Neural progenitor cell (in vitro differentiated cells): ENCODE measurements around the gene CLIP2. TPM values are rescaled to one million over a fixed set of nuclear protein-coding genes. Genes with fewer than 3 reads are reported as not detected.
A peak's percentile ranks its signal among the peaks of the same experiment; 100 is the strongest.

ENCODE experiments used
- DNase-seq: peaks from one replicate; pipeline ENCODE4 v3.0.0-alpha.2; 2016; ENCODE audit warnings: low spot score
- H2AFZ ChIP-seq: fragments of 200-600 bp; sonication (generic); replicated peaks from 2 replicates; pipeline ENCODE4 v1.6.1; 2016; ENCODE audit warnings: antibody characterized with exemption
- H3F3A ChIP-seq: fragments of 200-600 bp; sonication (generic); 2 replicates; pipeline ENCODE4 v1.6.1; 2016; ENCODE audit warnings: antibody characterized with exemption, low read depth
- H3K27ac ChIP-seq: fragments of 200-600 bp; sonication (generic); 2 replicates; pipeline ENCODE4 v1.5.1; 2016; ENCODE audit warnings: mild to moderate bottlenecking
- H3K27me3 ChIP-seq: fragments of 200-600 bp; sonication (generic); 2 replicates; pipeline ENCODE4 v1.6.1; 2016; ENCODE audit warnings: mild to moderate bottlenecking, moderate library complexity
- H3K36me3 ChIP-seq: fragments of 200-600 bp; sonication (generic); 2 replicates; pipeline ENCODE4 v1.5.1; 2016
- H3K4me1 ChIP-seq: fragments of 200-600 bp; sonication (generic); 2 replicates; pipeline ENCODE4 v1.6.1; 2016; ENCODE audit warnings: mixed run types
- H3K4me2 ChIP-seq: fragments of 200-600 bp; sonication (generic); 2 replicates; pipeline ENCODE4 v1.6.1; 2016
- H3K4me3 ChIP-seq: fragments of 200-600 bp; sonication (generic); 2 replicates; pipeline ENCODE4 v1.5.1; 2016
- H3K79me2 ChIP-seq: fragments of 200-600 bp; sonication (generic); 2 replicates; pipeline ENCODE4 v1.6.1; 2016; ENCODE audit warnings: low read depth
- H3K9ac ChIP-seq: fragments of 200-600 bp; sonication (generic); 2 replicates; pipeline ENCODE4 v1.6.1; 2016
- H3K9me3 ChIP-seq: fragments of 200-600 bp; sonication (generic); 2 replicates; pipeline ENCODE4 v1.5.1; 2016; ENCODE audit warnings: low read depth
- H4K20me1 ChIP-seq: fragments of 200-600 bp; sonication (generic); 2 replicates; pipeline ENCODE4 v1.6.1; 2016; ENCODE audit warnings: low read depth
- H3K27ac Mint-ChIP-seq: 3 replicates; pipeline ENCODE4 v1.8.0; 2021; ENCODE audit warnings: mixed read lengths
- H3K27me3 Mint-ChIP-seq: 2 replicates; pipeline ENCODE4 v1.8.0; 2022; ENCODE audit warnings: low read depth, mild to moderate bottlenecking, inconsistent platforms, moderate library complexity, mixed read lengths; ENCODE audit not compliant: insufficient read depth
- H3K36me3 Mint-ChIP-seq: 3 replicates; pipeline ENCODE4 v1.8.0; 2021; ENCODE audit warnings: mixed read lengths
- H3K4me1 Mint-ChIP-seq: 3 replicates; pipeline ENCODE4 v1.8.0; 2021; ENCODE audit warnings: mixed read lengths
- H3K4me3 Mint-ChIP-seq: 3 replicates; pipeline ENCODE4 v1.8.0; 2021; ENCODE audit warnings: mild to moderate bottlenecking, moderate library complexity, mixed read lengths
- H3K9me3 Mint-ChIP-seq: 3 replicates; pipeline ENCODE4 v1.8.0; 2020; ENCODE audit warnings: mixed read lengths
- EZH2 ChIP-seq: fragments of 200-600 bp; sonication (generic); IDR thresholded peaks from 2 replicates; pipeline ENCODE4 v1.6.1; 2017; ENCODE audit warnings: antibody characterized with exemption, mild to moderate bottlenecking, moderate library complexity
- EZH2phosphoT487 ChIP-seq: fragments of 200-600 bp; sonication (generic); IDR thresholded peaks from 2 replicates; pipeline ENCODE4 v1.6.1; 2017; ENCODE audit warnings: antibody characterized with exemption
- total RNA-seq: library from RNA; depleted of rRNA; stranded (reverse); fragments of >200 nt; gene quantifications from 2 replicates; pipeline ENCODE4 v1.2.3, GENCODE V29; 2015; ENCODE audit warnings: low replicate concordance
- TF ChIP-seq, protein P1 (sequence below): fragments of 200-600 bp; sonication (generic); IDR thresholded peaks from 2 replicates; pipeline ENCODE4 v1.5.1; 2017; ENCODE audit warnings: antibody characterized with exemption, mild to moderate bottlenecking

The CLIP2 gene
- total RNA-seq, 1 donor from 2014 or later, result 7.5 TPM

DNA sequence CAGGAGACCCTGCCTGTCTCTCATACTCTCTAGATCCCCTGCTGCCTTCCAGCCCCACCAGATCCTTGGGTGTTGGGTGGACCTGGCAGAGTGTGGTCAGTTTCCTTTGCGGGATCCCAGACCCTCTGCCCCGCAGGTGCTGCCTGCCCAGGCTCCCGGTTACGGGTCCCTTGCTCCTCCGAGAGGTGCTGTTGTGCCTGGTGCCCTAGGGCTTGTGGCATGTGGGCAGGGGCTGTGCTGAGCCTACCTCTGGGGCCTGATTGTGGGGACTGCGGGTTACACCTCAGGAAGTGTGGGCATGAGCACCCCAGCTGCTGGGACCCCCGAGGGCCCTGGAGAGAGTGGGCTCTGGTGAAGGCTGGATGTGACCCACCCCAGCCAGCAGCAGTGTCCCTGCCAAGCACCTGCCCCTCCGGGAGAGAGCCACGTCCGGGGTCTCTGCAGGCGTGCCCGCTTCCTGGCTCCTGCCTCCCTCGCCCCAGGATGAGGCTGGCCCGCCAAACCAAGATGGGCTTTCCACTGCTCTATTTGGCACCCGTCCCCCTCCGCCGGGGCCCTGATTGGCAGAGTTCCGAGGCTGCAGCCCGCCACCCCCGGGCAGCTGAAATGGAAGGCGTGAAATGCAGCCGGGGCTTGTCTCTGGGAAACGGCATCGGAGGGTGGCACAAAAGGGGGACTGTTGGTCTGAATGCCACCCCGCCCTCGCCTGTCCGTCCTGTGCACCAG is 17.0 kb downstream of the CLIP2 start:
- no peak overlapping the region for H3K4me3 Mint-ChIP-seq
- H3K4me1 Mint-ChIP-seq, result peaks cover 9% of the 10 kb centered on the region
- H3K4me2 ChIP-seq, result no peak overlapping the region
- H3K9ac ChIP-seq, result no peak overlapping the region
- H3K9me3 ChIP-seq, result no peaks in the 10 kb centered on the region
- H3K79me2 ChIP-seq, result no peaks in the 10 kb centered on the region
- no peaks in the 10 kb centered on the region for H3K9me3 Mint-ChIP-seq
- H3K36me3 Mint-ChIP-seq, result peaks cover 3% of the 10 kb centered on the region
- peaks cover 6% of the 10 kb centered on the region for H3K4me1 ChIP-seq
- no peaks in the 10 kb centered on the region for H3K27me3 ChIP-seq
- H3K27ac Mint-ChIP-seq, result peak overlapping the region; percentile 25
- H3K36me3 ChIP-seq, result no peaks in the 10 kb centered on the region
- H3K27ac ChIP-seq, result no peak overlapping the region
- no peaks in the 10 kb centered on the region for H3F3A ChIP-seq
- DNase-seq, result no peak
- no peak overlapping the region for H2AFZ ChIP-seq
- peaks cover 4% of the 10 kb centered on the region for H3K27me3 Mint-ChIP-seq
- peaks cover 21% of the 10 kb centered on the region for H4K20me1 ChIP-seq
- no peak overlapping the region for H3K4me3 ChIP-seq
- TF ChIP-seq EZH2phosphoT487 (no peak), EZH2 (no peak)
- TF ChIP-seq, protein P1, sequence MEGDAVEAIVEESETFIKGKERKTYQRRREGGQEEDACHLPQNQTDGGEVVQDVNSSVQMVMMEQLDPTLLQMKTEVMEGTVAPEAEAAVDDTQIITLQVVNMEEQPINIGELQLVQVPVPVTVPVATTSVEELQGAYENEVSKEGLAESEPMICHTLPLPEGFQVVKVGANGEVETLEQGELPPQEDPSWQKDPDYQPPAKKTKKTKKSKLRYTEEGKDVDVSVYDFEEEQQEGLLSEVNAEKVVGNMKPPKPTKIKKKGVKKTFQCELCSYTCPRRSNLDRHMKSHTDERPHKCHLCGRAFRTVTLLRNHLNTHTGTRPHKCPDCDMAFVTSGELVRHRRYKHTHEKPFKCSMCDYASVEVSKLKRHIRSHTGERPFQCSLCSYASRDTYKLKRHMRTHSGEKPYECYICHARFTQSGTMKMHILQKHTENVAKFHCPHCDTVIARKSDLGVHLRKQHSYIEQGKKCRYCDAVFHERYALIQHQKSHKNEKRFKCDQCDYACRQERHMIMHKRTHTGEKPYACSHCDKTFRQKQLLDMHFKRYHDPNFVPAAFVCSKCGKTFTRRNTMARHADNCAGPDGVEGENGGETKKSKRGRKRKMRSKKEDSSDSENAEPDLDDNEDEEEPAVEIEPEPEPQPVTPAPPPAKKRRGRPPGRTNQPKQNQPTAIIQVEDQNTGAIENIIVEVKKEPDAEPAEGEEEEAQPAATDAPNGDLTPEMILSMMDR, result no peak

DNA sequence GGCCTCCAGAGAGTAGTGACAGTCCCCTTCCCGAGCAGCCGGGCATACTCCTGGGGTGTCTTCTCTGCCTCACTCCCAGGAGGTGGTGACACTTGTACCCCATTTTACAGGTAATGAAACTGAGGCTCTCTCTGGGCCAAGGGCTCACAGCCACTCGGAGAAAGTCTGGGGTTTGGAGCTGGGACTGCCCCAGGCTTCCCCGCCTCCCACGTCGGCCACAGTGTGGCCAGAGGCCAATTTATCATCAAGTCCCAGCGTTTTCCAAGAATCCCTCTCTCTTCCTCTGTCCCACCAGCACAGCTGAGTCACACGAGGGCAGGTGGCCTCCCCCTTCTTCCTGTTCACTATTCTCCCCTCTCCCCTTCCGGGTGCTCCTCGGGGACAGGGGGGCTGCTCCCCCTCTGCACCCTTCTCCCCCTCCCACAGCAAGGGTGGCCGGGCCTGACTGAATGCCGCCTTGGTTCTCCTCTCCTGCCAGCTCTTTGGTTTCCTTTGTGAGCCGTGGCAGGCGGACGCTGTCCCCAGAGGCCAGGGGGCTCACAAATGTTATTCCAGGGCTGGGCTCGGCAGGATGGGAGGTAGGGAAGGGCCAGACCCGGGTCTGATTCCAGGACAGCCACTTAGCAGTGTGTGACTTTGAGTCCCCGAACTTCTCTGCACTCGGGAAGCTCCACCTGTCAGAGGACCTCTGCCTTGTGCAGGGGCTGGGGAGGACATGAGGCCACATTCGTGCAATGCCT is 17.7 kb downstream of the CLIP2 start:
- Mint-ChIP-seq H3K27ac (no peak overlapping the region), H3K4me3 (no peak overlapping the region), H3K27me3 (peaks cover 4% of the 10 kb centered on the region), H3K9me3 (no peaks in the 10 kb centered on the region), H3K4me1 (peaks cover 9% of the 10 kb centered on the region), H3K36me3 (peaks cover 3% of the 10 kb centered on the region)
- no peaks in the 10 kb centered on the region for H3K9me3 ChIP-seq
- peak; percentile 50 for DNase-seq
- TF ChIP-seq EZH2phosphoT487, result no peak
- no peaks in the 10 kb centered on the region for H3K79me2 ChIP-seq
- no peak overlapping the region for H3K4me3 ChIP-seq
- no peaks in the 10 kb centered on the region for H3F3A ChIP-seq
- peaks cover 6% of the 10 kb centered on the region for H3K4me1 ChIP-seq
- no peak overlapping the region for H2AFZ ChIP-seq
- H3K36me3 ChIP-seq, result no peaks in the 10 kb centered on the region
- H3K27me3 ChIP-seq, result no peaks in the 10 kb centered on the region
- no peak overlapping the region for H3K4me2 ChIP-seq
- H3K9ac ChIP-seq, result peak overlapping the region; percentile 37
- peaks cover 21% of the 10 kb centered on the region for H4K20me1 ChIP-seq
- H3K27ac ChIP-seq, result no peak overlapping the region

DNA sequence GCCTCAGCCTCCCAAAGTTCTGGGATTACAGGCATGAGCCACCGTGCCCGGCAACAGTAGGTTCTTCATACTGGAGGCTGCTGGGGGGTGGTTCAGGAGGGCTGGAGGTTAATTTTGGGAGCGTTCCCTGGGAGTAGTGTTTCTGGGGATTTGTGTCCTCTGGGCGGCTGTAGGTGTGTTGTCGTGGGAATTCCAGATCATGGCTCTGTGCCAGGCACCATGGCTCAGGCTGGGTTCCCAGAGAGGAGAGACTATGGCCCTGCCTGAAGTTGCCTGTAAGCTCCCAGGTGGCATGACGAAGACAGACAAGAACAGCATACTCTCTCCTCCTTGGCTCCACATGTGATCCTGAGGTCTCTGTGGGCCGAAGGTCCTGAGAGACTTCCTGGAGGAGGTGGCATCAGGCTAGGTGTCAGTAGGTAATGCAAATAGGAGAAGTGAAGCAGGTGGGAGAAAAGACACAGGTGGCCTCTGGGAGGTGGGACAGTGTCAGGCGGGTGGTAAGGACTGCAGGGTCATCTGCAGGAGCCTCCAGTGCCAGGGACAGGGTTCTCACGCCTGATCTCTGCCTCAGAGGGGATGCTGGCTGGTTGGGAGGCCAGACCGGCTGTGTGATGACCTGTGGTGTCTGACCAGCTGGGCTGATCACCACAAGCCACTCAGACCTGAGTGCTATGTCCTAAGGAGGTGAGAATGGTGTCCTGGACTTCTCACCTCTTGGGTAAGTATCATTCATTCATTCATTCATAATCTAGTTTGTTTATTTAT is 18.7 kb downstream of the CLIP2 start:
- H3K4me1 Mint-ChIP-seq, result peaks cover 9% of the 10 kb centered on the region
- no peak overlapping the region for H3K4me3 Mint-ChIP-seq
- peaks cover 19% of the 10 kb centered on the region for H4K20me1 ChIP-seq
- no peaks in the 10 kb centered on the region for H3K9me3 Mint-ChIP-seq
- H3K27me3 Mint-ChIP-seq, result peaks cover 4% of the 10 kb centered on the region
- H3K4me3 ChIP-seq, result no peak overlapping the region
- TF ChIP-seq, protein P1, result no peak
- TF ChIP-seq EZH2 (no peak), EZH2phosphoT487 (no peak)
- no peaks in the 10 kb centered on the region for H3F3A ChIP-seq
- H3K4me1 ChIP-seq, result peaks cover 6% of the 10 kb centered on the region
- no peak overlapping the region for H3K9ac ChIP-seq
- no peaks in the 10 kb centered on the region for H3K79me2 ChIP-seq
- no peak overlapping the region for H3K27ac ChIP-seq
- no peaks in the 10 kb centered on the region for H3K9me3 ChIP-seq
- H3K36me3 Mint-ChIP-seq, result peaks cover 3% of the 10 kb centered on the region
- H3K27ac Mint-ChIP-seq, result peak overlapping the region; percentile 82
- DNase-seq, result no peak
- no peak overlapping the region for H2AFZ ChIP-seq
- H3K4me2 ChIP-seq, result no peak overlapping the region
- H3K36me3 ChIP-seq, result no peaks in the 10 kb centered on the region
- H3K27me3 ChIP-seq, result no peaks in the 10 kb centered on the region
